ENCODE results near the gene GJC1.

Gene GJC1

GRCh38 chr17:44797802-44798201 is 32.3 kb downstream of the GJC1 start:
- no peak for FAIRE-seq

DNA sequence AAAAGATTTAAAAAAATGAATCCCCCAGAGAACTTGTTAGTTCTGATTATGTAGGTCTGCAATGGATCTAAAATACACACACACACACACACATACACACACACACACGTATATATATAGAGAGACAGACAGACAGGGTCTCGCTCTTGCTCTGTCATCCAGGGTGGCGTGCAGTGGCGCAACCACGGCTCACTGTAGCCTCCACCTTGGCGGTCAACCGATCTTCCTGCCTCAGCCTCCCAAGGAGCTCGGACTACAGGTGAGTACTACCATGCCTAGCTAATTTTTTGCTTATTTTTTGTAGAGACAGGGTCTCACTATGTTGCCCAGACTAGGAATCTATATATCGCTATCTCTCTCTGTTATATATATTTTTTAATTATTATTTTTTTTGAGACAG is 33.4 kb downstream of the GJC1 start:
- no peak for FAIRE-seq

- FAIRE-seq: no peak
Measured at GRCh38 chr17:44795928-44796327, 34.2 kb downstream of the GJC1 start.

DNA sequence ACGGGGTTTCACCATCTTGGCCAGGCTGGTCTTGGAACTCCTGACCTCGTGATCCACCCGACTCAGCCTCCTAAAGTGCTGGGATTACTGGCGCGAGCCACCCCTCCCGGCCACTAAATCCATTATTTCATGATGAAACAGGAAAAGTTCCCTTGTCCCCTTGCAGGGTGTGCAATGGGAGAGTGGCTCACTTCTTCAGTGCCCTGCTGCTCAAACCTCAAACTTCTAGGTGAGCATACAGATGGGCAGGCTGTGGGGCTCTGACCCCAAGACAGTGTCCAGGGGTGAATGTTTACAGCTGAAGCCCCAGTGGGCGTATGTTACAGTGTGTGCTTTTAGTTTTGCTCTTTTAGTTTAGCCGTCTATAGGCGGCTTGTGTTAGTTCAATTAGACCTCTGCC is 34.7 kb downstream of the GJC1 start:
- no peak for FAIRE-seq

DNA sequence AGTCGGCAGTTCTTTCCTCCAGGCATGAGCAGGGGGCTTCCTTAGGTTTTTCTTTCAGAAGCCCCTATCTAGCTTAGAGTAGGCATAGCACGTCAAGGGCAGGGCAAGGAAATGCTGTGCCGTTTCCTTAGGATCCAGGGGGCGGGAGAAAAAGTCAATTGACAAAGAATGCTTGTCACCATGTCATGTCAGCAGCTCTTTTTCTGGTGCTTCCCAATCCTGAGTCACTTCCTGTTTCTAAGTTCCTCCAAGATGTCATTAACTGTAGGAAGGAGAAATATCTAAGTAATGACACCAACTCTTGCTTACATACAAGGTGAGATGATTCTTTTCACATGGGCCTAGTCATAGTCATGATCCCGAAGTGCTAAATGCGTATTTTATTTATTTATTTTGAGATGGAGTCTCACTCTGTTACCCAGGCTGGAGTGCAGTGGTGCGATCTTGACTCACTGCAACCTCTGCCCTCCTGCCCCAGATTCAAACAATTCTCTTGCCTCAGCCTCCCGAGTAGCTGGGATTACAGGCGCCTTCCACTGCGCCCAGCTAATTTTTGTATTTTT is 35.2 kb downstream of the GJC1 start:
- no peak for FAIRE-seq

DNA sequence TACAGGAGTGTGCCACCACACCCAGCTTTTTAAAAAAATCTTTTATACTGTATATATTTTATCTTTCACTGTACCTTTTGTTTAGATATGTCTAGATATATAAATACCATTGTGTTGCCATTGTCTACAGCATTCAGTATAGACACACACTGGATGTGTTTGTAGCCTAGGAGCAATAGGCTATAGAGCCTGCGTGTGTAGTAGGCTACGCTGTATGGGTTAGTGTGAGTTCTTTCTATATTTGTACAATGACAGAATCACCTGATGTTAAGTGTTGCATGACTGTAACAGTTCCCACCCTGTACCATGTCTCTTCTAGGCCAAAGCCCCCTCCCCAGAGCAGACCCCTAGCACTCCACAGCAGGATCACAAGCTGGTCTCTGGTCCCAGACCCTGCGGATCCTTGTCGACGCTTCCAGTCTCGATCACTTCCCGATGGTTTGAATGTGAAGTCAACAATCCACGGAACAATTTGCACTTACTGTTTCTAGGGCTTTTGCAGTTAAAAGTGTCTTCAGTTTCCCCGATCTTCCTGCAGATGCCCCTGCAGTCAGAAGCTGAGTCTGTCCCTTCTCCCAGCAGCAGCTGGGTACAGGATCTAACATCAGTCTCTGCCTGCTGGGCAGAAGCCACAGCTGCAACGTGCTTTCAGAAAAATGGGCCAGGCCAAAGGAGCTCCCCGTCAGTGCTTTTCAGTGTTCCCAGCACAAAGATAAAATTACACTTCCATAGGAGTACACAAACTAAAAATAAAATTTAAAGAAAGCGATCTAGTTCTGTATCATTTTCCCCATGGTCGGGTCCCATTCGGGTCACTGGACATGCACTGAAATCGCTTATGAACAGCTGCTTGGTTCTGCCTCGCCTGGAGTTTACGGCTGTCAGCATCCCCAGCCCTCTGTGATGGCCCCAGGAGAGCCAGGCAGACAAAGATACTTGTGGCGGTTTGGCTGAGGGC is 35.9 kb downstream of the GJC1 start:
- no peak for FAIRE-seq

DNA sequence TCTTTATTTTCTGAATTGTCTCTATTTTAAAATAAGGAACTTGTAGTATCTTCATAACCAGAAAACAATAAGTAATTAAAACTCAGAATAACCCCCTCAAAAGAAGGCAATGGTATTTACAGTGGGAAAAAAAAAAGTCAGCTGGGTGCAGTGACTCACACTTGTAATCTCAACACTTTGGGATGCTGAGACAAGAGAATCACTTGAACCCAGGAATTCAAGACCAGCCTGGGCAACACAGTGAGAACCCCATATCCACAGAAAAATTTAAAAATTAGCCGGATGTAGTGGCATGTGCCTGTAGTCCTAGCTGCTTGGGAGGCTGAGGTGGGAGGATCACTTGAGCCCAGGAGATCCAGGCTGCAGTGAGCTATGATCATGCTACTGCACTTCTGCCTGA is 37.8 kb downstream of the GJC1 start:
- no peak for FAIRE-seq

DNA sequence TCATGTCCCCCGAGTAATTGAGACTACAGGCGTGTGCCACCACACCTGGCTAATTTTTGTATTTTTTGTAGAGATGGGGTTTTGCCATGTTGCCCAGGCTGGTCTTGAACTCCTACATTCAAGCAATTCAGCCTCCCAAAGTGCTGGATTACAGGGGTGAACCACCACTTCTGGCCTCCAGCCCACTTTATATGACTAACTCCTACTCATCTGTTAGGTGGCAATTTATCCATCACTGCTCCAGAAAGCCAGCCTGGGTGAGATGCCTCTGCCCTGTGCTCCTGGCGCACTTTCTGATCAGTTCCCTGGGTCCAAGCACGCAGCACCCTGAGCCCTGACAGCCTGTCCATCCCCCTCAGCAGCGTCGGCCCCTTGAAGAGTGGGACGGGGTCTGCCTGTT is 41.9 kb downstream of the GJC1 start:
- FAIRE-seq: no peak

DNA sequence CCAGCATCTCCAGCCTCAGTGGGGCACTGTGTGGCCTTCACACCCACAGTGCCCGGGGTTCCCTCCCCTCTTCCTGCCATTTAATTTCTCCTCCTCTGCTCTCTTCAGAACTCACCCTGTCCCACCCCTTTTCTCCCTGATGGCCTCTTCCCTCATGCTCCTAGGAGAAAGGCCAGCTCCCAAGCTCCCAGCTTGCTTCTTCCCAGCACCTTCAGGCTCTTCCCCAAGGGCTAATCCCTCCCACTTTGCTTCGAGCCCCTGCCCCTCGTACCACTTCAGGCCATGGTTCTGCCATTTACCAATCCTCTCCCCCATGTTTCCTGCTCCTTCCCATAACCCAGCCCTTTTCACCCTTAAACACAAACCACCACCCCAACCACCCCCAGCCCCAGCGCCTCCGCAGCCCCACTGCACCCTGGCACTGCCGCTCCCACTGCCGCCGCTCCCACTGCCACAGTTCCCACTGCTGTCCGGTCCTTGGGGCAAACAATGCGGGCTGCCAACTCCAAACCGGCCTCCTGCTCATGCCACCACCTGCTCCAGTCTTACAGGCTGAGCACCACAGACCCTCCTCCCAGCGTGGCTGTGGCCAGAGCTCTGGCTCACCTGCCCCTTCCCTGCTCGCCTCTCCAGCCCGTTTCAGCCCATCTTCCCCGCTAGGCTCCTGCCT is 42.7 kb downstream of the GJC1 start:
- FAIRE-seq: no peak

GRCh38 chr17:44786551-44787081 is 43.5 kb downstream of the GJC1 start:
- FAIRE-seq: no peak

- FAIRE-seq: no peak
Measured at GRCh38 chr17:44785921-44786320, 44.2 kb downstream of the GJC1 start.

DNA sequence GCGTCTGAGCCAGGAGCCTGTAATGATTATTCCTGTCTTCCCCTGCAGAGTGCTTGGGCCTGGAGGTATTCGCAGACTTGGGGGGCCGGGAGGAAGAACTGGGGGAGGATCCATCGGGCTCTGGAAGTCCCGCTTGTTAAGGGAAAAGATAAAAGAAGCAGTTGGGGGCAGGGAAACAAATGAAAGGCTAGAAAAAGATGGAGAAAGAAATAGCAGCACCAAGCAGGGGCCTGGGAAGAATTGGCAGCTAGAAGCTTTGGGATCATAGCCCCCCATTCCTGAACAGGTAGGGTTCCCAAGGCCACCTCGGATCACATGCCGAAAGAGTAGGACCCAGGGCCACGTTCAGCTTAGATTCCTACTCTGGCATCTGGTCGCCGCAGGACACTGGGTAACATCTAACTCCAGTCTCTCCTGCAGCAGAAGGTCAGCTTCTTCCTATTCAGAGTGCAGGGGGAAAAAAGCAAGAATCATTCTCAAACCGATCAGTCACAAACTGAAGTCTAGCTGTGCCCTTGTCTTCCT is 47.7 kb downstream of the GJC1 start:
- no peak for FAIRE-seq

GRCh38 chr17:44781551-44782325 is 48.3 kb downstream of the GJC1 start:
- no peak for FAIRE-seq

GRCh38 chr17:44780845-44781480 is 49.1 kb downstream of the GJC1 start:
- FAIRE-seq: no peak

GRCh38 chr17:44780161-44780560 is 49.9 kb downstream of the GJC1 start:
- FAIRE-seq: no peak

DNA sequence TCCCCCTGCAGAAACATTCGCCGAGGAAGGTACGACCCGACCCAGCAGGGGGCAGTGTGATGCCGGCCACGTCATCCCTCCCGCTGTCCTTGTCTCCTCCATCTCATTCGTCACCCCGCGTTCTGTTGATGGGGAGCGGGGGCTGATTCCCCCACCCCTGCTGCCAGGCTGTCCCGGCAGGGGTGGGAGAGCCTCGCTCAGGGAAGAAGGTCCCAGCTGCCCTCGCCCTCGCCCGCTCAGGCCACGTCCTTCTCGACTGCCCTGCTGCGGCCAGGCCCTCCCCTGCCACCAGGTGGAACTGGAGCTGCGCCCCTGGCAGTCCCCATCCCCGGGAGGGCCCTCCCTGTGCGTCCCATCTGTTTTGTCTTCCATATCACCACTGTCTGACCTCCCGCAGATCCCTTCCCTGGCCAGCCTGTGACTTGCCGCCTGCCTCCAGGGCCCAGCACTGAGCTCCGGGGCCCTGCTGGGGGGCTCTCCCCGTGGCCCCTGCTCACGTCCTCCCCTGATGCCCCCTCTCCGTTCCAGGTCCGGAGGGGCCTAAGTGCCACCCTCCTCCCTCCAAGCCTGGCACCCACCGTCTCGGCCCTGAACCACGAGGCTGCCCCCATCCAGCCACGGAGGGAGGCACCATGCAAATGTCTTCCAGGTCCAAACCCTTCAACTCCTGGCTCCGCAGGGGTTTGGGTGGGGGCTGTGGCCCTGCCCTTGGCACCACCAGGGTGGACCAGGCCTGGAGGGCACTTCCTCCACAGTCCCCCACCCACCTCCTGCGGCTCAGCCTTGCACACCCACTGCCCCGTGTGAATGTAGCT is 50.7 kb downstream of the GJC1 start:
- FAIRE-seq: no peak

DNA sequence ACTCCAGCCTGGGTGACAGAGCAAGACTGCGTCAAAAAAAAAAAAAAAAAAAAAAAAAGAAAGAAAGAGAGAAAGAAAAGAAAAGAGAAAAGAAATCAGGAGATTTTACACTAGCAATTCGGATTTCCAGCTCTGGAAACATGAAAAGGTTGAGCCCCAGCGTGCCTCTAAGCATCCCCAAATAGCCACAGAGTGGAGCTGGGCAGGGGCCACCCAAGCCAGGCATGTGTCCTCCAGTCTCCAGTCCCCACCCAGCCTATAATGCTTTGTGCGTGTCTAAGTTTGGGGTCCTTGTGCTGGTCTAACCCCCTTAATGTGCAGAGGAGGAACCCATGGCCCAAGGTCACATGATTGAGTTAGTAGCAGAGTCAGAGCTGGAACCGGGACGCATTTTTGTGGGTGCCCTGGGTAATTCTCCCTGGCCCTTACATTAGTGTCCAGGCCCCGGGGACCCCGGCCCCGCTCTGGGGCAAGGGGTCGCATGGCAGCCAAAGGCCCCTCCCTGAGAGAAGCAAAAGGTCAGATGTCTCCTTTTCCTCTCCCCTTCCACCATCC is 51.4 kb downstream of the GJC1 start:
- FAIRE-seq: no peak

DNA sequence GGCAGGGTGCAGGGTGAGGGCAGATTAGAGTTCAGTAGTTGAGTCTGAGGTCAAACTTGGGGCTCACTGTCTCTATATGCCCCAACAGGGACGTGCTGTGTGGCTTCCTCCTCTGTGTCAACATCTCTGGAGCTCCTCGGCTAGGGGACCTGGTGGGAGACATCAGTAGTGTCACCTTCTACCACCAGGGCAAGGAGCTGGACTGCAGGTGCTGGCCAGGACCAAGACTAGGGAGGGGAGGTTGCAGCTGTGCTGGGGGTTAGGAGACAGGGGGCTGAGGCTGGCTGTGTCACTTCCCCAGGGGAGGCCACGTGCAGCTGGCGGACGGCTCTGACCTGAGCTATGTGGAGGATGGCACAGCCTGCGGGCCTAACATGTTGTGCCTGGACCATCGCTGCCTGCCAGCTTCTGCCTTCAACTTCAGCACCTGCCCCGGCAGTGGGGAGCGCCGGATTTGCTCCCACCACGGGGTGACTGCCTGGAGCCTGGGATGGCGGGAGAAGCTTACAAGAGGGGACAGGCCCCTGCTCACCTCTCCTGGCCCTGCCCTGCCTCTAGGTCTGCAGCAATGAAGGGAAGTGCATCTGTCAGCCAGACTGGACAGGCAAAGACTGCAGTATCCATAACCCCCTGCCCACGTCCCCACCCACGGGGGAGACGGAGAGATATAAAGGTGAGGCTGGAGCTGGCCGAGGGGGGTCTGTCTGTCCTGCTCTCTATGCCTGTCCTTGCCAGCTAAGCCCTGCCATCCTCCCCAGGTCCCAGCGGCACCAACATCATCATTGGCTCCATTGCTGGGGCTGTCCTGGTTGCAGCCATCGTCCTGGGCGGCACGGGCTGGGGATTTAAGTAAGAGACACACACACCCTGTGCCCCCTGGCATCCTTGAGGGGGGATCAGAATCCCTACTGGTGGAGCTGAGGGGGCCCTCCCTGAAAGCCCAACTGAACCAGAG is 52.4 kb downstream of the GJC1 start:
- no peak for FAIRE-seq

GRCh38 chr17:44776628-44777393 is 53.3 kb downstream of the GJC1 start:
- no peak for FAIRE-seq

Data from colon (tissue), 2 donors.